PC-9 (cell line): Measurements from ENCODE around the gene NPB.

ENCODE experiments used
- CTCF ChIP-seq: fragments of 200-600 bp; sonication (generic); conservative IDR thresholded peaks from 2 replicates; pipeline ENCODE4 v1.6.1; 2017; ENCODE audit warnings: mixed run types, antibody characterized with exemption, mild to moderate bottlenecking, moderate library complexity
- EZH2 ChIP-seq: fragments of 200-600 bp; sonication (generic); IDR thresholded peaks from 2 replicates; pipeline ENCODE4 v1.8.0; 2017; ENCODE audit warnings: antibody characterized with exemption, low read depth

- TF ChIP-seq EZH2: no peak
- no peak for TF ChIP-seq CTCF
Measured at GRCh38 chr17:81891303-81891552, 10.8 kb upstream of the NPB start.
